NCI-H460 (cell line): ENCODE results near the gene CCL26. TPM values are rescaled to one million over a fixed set of nuclear protein-coding genes. Genes with fewer than 3 reads are reported as not detected.
"Not testable (repeated sequence)": the region's sequence is repeated elsewhere in the genome, so short reads cannot be mapped to it uniquely, and the experiment has no call there.

Experiments
- DNase-seq: peaks from one replicate; pipeline ENCODE4 v3.0.0-alpha.2; 2016; ENCODE audit warnings: low read depth; ENCODE audit errors: extremely low read depth
- total RNA-seq: library from RNA; depleted of rRNA; stranded (reverse); fragments of >200 nt; shearing (Covaris generic); gene quantifications from 2 replicates; pipeline ENCODE4 v1.2.3, GENCODE V29; 2014

CCL26 gene
- total RNA-seq, 1 experiment from 2014 or later, result 0.27 TPM

GRCh38 chr7:75793676-75794075 lies 21.7 kb upstream of the CCL26 start:
- no peak for DNase-seq

- not testable (repeated sequence) for DNase-seq
Observed at GRCh38 chr7:75792567-75792966, 20.6 kb upstream of the CCL26 start.

- DNase-seq, result no peak
Observed at GRCh38 chr7:75789361-75789924, 17.4 kb upstream of the CCL26 start.

- DNase-seq, result not testable (repeated sequence)
Observed at GRCh38 chr7:75788154-75788847, 16.3 kb upstream of the CCL26 start.

GRCh38 chr7:75783058-75783457 lies 11.0 kb upstream of the CCL26 start:
- not testable (repeated sequence) for DNase-seq

GRCh38 chr7:75780647-75781273 lies 8.7 kb upstream of the CCL26 start:
- not testable (repeated sequence) for DNase-seq

GRCh38 chr7:75779516-75779915 lies 7.5 kb upstream of the CCL26 start:
- not testable (repeated sequence) for DNase-seq

GRCh38 chr7:75779035-75779434 lies 7.0 kb upstream of the CCL26 start:
- not testable (repeated sequence) for DNase-seq

- no peak for DNase-seq
Observed at GRCh38 chr7:75776295-75776971, 4.4 kb upstream of the CCL26 start.

GRCh38 chr7:75773958-75774357 lies 1.9 kb upstream of the CCL26 start:
- DNase-seq, result not testable (repeated sequence)

- DNase-seq, result no peak
Observed at GRCh38 chr7:75771224-75771623, 787 bp downstream of the CCL26 start.

- DNase-seq, result peak; percentile 60
Observed at GRCh38 chr7:75762350-75762917, 9.6 kb downstream of the CCL26 start.

- DNase-seq, result not testable (repeated sequence)
Observed at GRCh38 chr7:75761801-75762200, 10.2 kb downstream of the CCL26 start.

GRCh38 chr7:75758491-75758890 lies 13.5 kb downstream of the CCL26 start:
- DNase-seq, result no peak

GRCh38 chr7:75757860-75758259 lies 14.2 kb downstream of the CCL26 start:
- DNase-seq, result no peak

- DNase-seq, result no peak
Observed at GRCh38 chr7:75756991-75757676, 14.9 kb downstream of the CCL26 start.

- no peak for DNase-seq
Observed at GRCh38 chr7:75756206-75756990, 15.6 kb downstream of the CCL26 start.

GRCh38 chr7:75743455-75743859 lies 28.6 kb downstream of the CCL26 start:
- DNase-seq, result no peak

GRCh38 chr7:75740846-75741497 lies 31.0 kb downstream of the CCL26 start:
- no peak for DNase-seq
